B cell (primary cell): ENCODE results near the gene PSMA8. TPM values are rescaled to one million over a fixed set of nuclear protein-coding genes. Genes with fewer than 3 reads are reported as not detected.

Source experiments
- ATAC-seq: fragments of 200-7000 bp; cut with Tn5 transposase; one replicate; pipeline ENCODE4 v1.10.0; 2021; ENCODE audit warnings: low read depth, mild to moderate bottlenecking, moderate number of reproducible peaks, moderate library complexity
- CTCF ChIA-PET: fragments of 350-600 bp; sonication (Branson Sonifier 250); formaldehyde crosslinking; loops from one replicate; lab custom pipeline; 2021; ENCODE audit warnings: antibody characterized with exemption, inconsistent platforms; lab: Charles Lee
- POLR2A ChIA-PET: fragments of 350-600 bp; sonication (Branson Sonifier 250); formaldehyde crosslinking; loops from one replicate; lab custom pipeline; 2021; ENCODE audit warnings: antibody characterized with exemption; lab: Charles Lee
- DNase-seq: peaks from one replicate; pipeline ENCODE4 v3.0.0; 2013
- H2AFZ ChIP-seq: 2 replicates; pipeline ENCODE4 v1.6.1; 2012; ENCODE audit warnings: mild to moderate bottlenecking, low read depth, low read length; ENCODE audit not compliant: insufficient read depth, poor library complexity, severe bottlenecking
- H3K27ac ChIP-seq, 2 donors: 1 replicate in 1 of 2; 2 replicates in 1 of 2; pipeline ENCODE4 v1.5.1; 2012 to 2013; ENCODE audit warnings: low read length in 2 of 2, mild to moderate bottlenecking in 2 of 2, moderate library complexity in 1 of 2
- H3K27me3 ChIP-seq, 4 experiments: fragments of 200-600 bp in 1 of 4; sonication (generic) in 1 of 4; replicated peaks in 1 of 4; 1 replicate in 2 of 4; 2 replicates in 2 of 4; pipeline versions ENCODE4 v1.6.1 to v1.7.0; 2013 to 2016; ENCODE audit warnings: low read length in 3 of 4, mild to moderate bottlenecking in 2 of 4, mixed read lengths in 1 of 4, moderate library complexity in 1 of 4; ENCODE audit not compliant: insufficient read depth in 4 of 4, control insufficient read depth in 3 of 4; ENCODE audit errors: control extremely low read depth in 1 of 4
- H3K36me3 ChIP-seq, 2 experiments: replicated peaks in 1 of 2; 1 replicate in 1 of 2; 2 replicates in 1 of 2; pipeline versions ENCODE4 v1.6.1 to v1.7.1; 2013; ENCODE audit warnings: low read length in 1 of 2; ENCODE audit not compliant: insufficient read depth in 2 of 2, control insufficient read depth in 1 of 2; ENCODE audit errors: control extremely low read depth in 1 of 2, extremely low read depth in 1 of 2
- H3K4me1 ChIP-seq, 2 donors: fragments of 200-600 bp in 1 of 2; sonication (generic) in 1 of 2; 1 replicate in 1 of 2; 2 replicates in 1 of 2; pipeline versions ENCODE4 v1.5.1 to v1.6.1; 2013 to 2017; ENCODE audit warnings: low read length in 2 of 2; ENCODE audit not compliant: control insufficient read depth in 2 of 2, insufficient read depth in 2 of 2
- H3K4me2 ChIP-seq: replicated peaks from 2 replicates; pipeline ENCODE3; 2012; ENCODE audit warnings: mild to moderate bottlenecking, low read depth, low read length; ENCODE audit not compliant: poor library complexity, severe bottlenecking
- H3K4me3 ChIP-seq, 5 experiments: fragments of 200-600 bp in 1 of 5; sonication (generic) in 1 of 5; 1 replicate in 3 of 5; 2 replicates in 2 of 5; pipeline versions ENCODE4 v1.5.1 to v1.7.0; 2011 to 2016; ENCODE audit warnings: low read length in 4 of 5, mild to moderate bottlenecking in 4 of 5, low read depth in 2 of 5, control low read depth in 1 of 5, moderate library complexity in 1 of 5; ENCODE audit not compliant: insufficient read depth in 1 of 5; ENCODE audit errors: control extremely low read depth in 1 of 5, extremely low read depth in 1 of 5
- H3K79me2 ChIP-seq: fragments of 200-600 bp; sonication (generic); one replicate; pipeline ENCODE4 v1.6.0; 2016; ENCODE audit warnings: low read length; ENCODE audit not compliant: control insufficient read depth, insufficient read depth
- H3K9ac ChIP-seq: fragments of 200-600 bp; sonication (generic); 2 replicates; pipeline ENCODE4 v1.6.1; 2017; ENCODE audit warnings: mild to moderate bottlenecking, low read length, moderate library complexity
- H3K9me3 ChIP-seq, 3 donors: one replicate each; pipeline versions ENCODE4 v1.6.1 to v1.7.1; 2013; ENCODE audit warnings: low read length in 2 of 3; ENCODE audit not compliant: control insufficient read depth in 2 of 3, insufficient read depth in 1 of 3; ENCODE audit errors: control extremely low read depth in 1 of 3
- H4K20me1 ChIP-seq: 2 replicates; pipeline ENCODE4 v1.6.0; 2012; ENCODE audit warnings: mild to moderate bottlenecking, low read length; ENCODE audit not compliant: insufficient read depth, control insufficient read depth, poor library complexity, severe bottlenecking
- H3K27ac Mint-ChIP-seq: one replicate; pipeline ENCODE4 v1.8.0; 2021; ENCODE audit warnings: mixed read lengths
- H3K27me3 Mint-ChIP-seq: one replicate; pipeline ENCODE4 v1.8.0; 2021; ENCODE audit warnings: mixed read lengths
- H3K4me1 Mint-ChIP-seq: one replicate; pipeline ENCODE4 v1.8.0; 2021; ENCODE audit warnings: mixed read lengths
- H3K4me3 Mint-ChIP-seq: one replicate; pipeline ENCODE4 v1.8.0; 2021; ENCODE audit warnings: mixed read lengths
- H3K9me3 Mint-ChIP-seq: one replicate; pipeline ENCODE4 v1.8.0; 2022; ENCODE audit warnings: mixed read lengths; ENCODE audit not compliant: insufficient read depth
- EZH2 ChIP-seq: IDR thresholded peaks from 2 replicates; pipeline ENCODE4 v1.6.1; 2012; ENCODE audit warnings: borderline replicate concordance, low read depth, mild to moderate bottlenecking, moderate library complexity, low read length; ENCODE audit not compliant: insufficient read depth, poor library complexity, severe bottlenecking
- WGBS: methylation state at CpG from one replicate; pipeline ENCODE4 v1.1.5; 2013; ENCODE audit warnings: missing lambda C conversion rate; ENCODE audit not compliant: insufficient coverage; 5-methylcytosine and 5-hydroxymethylcytosine counted together
- intact Hi-C: fragments of 100-400 bp; cut with micrococcal nuclease; formaldehyde crosslinking; loops from one replicate; pipeline ENCODE4 v1.10.0; 2022
- polyA plus RNA-seq: library from polyadenylated mRNA; depleted of rRNA; stranded (reverse); fragments of >200 nt; gene quantifications from 2 replicates; pipeline ENCODE4 v1.2.3, GENCODE V29; 2012
- total RNA-seq, 2 donors: library from RNA; stranded (reverse); fragments of 120-200 nt in 1 of 2; gene quantifications; 1 replicate in 1 of 2; 2 replicates in 1 of 2; pipeline versions ENCODE4 v1.2.3 to v1.2.4, GENCODE V29; 2013 to 2022
- TF ChIP-seq, protein P1 (sequence below): fragments of 200-600 bp; IDR thresholded peaks from one replicate; pipeline ENCODE4 v1.8.0; 2022; ENCODE audit warnings: antibody characterized with exemption, mild to moderate bottlenecking

Gene PSMA8
- total and polyA plus RNA-seq, 2 donors (not counting 1 experiment from before 2014, with no cell fraction given): 0.33 to 0.91 TPM

DNA sequence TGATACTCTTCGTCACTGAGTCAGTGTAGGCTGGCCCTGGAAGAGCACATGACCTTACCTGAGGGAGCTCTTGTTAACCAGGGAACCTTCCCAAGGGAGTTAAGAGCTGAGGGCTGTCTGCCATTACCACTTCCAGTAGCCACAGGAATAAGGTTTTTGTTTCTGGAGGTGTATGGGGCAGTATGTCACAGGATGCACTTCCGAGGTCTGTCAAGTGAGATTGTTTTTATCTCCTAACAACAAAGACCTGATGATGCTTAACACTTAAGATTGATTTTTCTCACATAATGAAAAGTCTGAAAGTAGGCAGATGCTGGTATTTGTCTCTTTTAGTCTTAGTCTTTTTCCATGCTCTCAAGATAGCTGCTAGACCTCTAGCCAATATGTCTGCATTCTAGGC is 41.8 kb downstream of the PSMA8 start:
- Mint-ChIP-seq H3K9me3 (no peaks in the 10 kb centered on the region), H3K4me1 (peaks cover 4% of the 10 kb centered on the region), H3K4me3 (no peak overlapping the region), H3K27ac (no peak overlapping the region), H3K27me3 (no peaks in the 10 kb centered on the region)
- TF ChIP-seq, protein P1, sequence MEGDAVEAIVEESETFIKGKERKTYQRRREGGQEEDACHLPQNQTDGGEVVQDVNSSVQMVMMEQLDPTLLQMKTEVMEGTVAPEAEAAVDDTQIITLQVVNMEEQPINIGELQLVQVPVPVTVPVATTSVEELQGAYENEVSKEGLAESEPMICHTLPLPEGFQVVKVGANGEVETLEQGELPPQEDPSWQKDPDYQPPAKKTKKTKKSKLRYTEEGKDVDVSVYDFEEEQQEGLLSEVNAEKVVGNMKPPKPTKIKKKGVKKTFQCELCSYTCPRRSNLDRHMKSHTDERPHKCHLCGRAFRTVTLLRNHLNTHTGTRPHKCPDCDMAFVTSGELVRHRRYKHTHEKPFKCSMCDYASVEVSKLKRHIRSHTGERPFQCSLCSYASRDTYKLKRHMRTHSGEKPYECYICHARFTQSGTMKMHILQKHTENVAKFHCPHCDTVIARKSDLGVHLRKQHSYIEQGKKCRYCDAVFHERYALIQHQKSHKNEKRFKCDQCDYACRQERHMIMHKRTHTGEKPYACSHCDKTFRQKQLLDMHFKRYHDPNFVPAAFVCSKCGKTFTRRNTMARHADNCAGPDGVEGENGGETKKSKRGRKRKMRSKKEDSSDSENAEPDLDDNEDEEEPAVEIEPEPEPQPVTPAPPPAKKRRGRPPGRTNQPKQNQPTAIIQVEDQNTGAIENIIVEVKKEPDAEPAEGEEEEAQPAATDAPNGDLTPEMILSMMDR: no peak
- no peak for TF ChIP-seq EZH2
- ChIA-PET POLR2A (no interaction called here), CTCF (no interaction called here)
- Histone ChIP-seq H4K20me1 (no peaks in the 10 kb centered on the region), H3K4me2 (no peak overlapping the region), H3K9me3 (no peaks in the 10 kb centered on the region), H3K27ac (no peak overlapping the region), H3K27me3 (no peaks in the 10 kb centered on the region), H3K9ac (no peak overlapping the region), H2AFZ (no peak overlapping the region), H3K79me2 (no peaks in the 10 kb centered on the region), H3K4me1 (peaks cover 0 to 6% of the 10 kb centered on the region in 2 donors), H3K36me3 (no peaks in the 10 kb centered on the region), H3K4me3 (no peak overlapping the region)
- DNase-seq: no peak
- no peak for ATAC-seq
- 67% methylated on average over 1 of the region's 2 CpGs for WGBS
- intact Hi-C loops: no loop called here

DNA sequence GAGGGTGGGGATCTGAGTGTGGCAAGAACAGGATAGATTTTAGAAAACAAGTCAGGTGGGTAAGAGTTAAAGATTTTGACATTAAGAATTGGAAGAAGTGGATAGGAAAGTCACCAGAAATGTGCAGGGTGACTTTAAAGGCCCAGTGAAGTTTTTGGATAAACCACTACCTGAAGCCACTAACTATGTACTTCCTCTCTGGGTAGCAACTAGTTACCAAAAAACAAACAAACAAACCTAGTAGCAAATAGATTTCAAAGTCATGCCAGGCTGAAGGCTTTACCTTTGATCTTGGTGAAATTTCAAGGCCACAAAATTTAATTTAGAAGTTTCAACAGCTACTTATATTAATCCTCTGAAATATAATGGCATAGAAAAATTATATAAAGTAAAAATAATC is 42.5 kb downstream of the PSMA8 start:
- intact Hi-C loops: no loop called here
- Mint-ChIP-seq H3K4me3 (no peak overlapping the region), H3K9me3 (no peaks in the 10 kb centered on the region), H3K27ac (no peak overlapping the region), H3K27me3 (no peaks in the 10 kb centered on the region), H3K4me1 (peaks cover 8% of the 10 kb centered on the region)
- Histone ChIP-seq H3K4me2 (no peak overlapping the region), H3K4me3 (no peak overlapping the region), H3K4me1 (peaks cover 0 to 6% of the 10 kb centered on the region in 2 donors), H3K9me3 (no peaks in the 10 kb centered on the region), H3K79me2 (no peaks in the 10 kb centered on the region), H3K9ac (no peak overlapping the region), H3K27me3 (no peaks in the 10 kb centered on the region), H3K36me3 (no peaks in the 10 kb centered on the region), H2AFZ (no peak overlapping the region), H3K27ac (no peak overlapping the region), H4K20me1 (no peaks in the 10 kb centered on the region)
- ATAC-seq (no peak), DNase-seq (no peak)
- ChIA-PET CTCF (no interaction called here), POLR2A (no interaction called here)
- TF ChIP-seq EZH2: no peak
- TF ChIP-seq, protein P1: no peak
